ENCODE measurements around the gene MTUS2.

- no peak for TF ChIP-seq CTCF (IDR thresholded peaks at IDR 0.05)
- no peak for TF ChIP-seq ZFX (IDR thresholded peaks at IDR 0.05; ENCODE audit: borderline replicate concordance)
Observed at GRCh38 chr13:29457299-29457698, 637.2 kb downstream of the MTUS2 start.

All from 22Rv1 (cell line).